ENCODE data around the gene UNKL.

UNKL gene

GRCh38 chr16:1430759-1431496, 16.4 kb upstream of the UNKL start, which contains the start of gene PERCC1:
Gene PERCC1, plus strand, starts transcription at chr16:1431078. Its CDS starts 1,516 bp downstream, at chr16:1432594.
- DNase-seq, result peak; percentile 65

GRCh38 chr16:1430214-1430758, 15.8 kb upstream of the UNKL start:
- DNase-seq, result no peak

GRCh38 chr16:1429631-1430030, 15.1 kb upstream of the UNKL start:
- no peak for DNase-seq

GRCh38 chr16:1429012-1429411, 14.5 kb upstream of the UNKL start:
- no peak for DNase-seq

- no peak for DNase-seq
Observed at GRCh38 chr16:1428511-1428910, 14.0 kb upstream of the UNKL start.

- no peak for DNase-seq
Observed at GRCh38 chr16:1427473-1428461, 13.3 kb upstream of the UNKL start.

- DNase-seq, result no peak
Observed at GRCh38 chr16:1426734-1427471, 12.4 kb upstream of the UNKL start.

GRCh38 chr16:1425616-1426370, 11.3 kb upstream of the UNKL start:
- no peak for DNase-seq

- DNase-seq, result no peak
Observed at GRCh38 chr16:1424028-1424427, 9.5 kb upstream of the UNKL start.

GRCh38 chr16:1422076-1422475, 7.6 kb upstream of the UNKL start:
- no peak for DNase-seq

- no peak for DNase-seq
Observed at GRCh38 chr16:1420111-1420539, 5.6 kb upstream of the UNKL start.

GRCh38 chr16:1416521-1416941, 2.0 kb upstream of the UNKL start:
- DNase-seq, result no peak

- no peak for DNase-seq
Observed at GRCh38 chr16:1413684-1414531, 596 bp downstream of the UNKL start.

GRCh38 chr16:1412847-1413246, 1.7 kb downstream of the UNKL start:
- no peak for DNase-seq

- peak; percentile 62 for DNase-seq
Observed at GRCh38 chr16:1408171-1408837, 6.2 kb downstream of the UNKL start.

GRCh38 chr16:1407753-1408152, 6.8 kb downstream of the UNKL start:
- no peak for DNase-seq

- DNase-seq, result no peak
Observed at GRCh38 chr16:1403733-1404132, 10.8 kb downstream of the UNKL start.

GRCh38 chr16:1403036-1403435, 11.5 kb downstream of the UNKL start:
- no peak for DNase-seq

GRCh38 chr16:1401758-1402154, 12.7 kb downstream of the UNKL start:
- no peak for DNase-seq

- no peak for DNase-seq
Observed at GRCh38 chr16:1401061-1401757, 13.3 kb downstream of the UNKL start.
